ENCODE results near the gene HEG1. TPM values are rescaled to one million over a fixed set of nuclear protein-coding genes. Genes with fewer than 3 reads are reported as not detected.

HEG1 gene
- total and polyA plus RNA-seq, 2 of the 8 experiments (the other 6 are each of a cell fraction or from before 2014, with no cell fraction given), result 5.3 to 9.7 TPM

- H4K91ac ChIP-seq (replicated peaks; ENCODE audit: insufficient read length, low read length), result no peak overlapping the region
- H2BK20ac ChIP-seq (ENCODE audit: low read length), result no peak overlapping the region
- H2BK12ac ChIP-seq (ENCODE audit: low read depth, low read length), result no peak overlapping the region
- H3K79me1 ChIP-seq (ENCODE audit: low read depth, low read length), result no peaks in the 10 kb centered on the region
- H3K9ac ChIP-seq (replicated peaks in 1 of 4; ENCODE audit: extremely low read depth in 1 of 4, low read depth in 3 of 4, low read length in 3 of 4), result no peak overlapping the region
- FAIRE-seq, result peak; percentile 19
- no peak overlapping the region for H2BK120ac ChIP-seq (replicated peaks; ENCODE audit: low read depth, low read length)
- no peak overlapping the region for H3K27ac ChIP-seq (ENCODE audit: low read depth, low read length)
- H3K4me3 ChIP-seq (ENCODE audit: extremely low read depth in 1 of 4, insufficient read depth in 2 of 4, low read depth in 3 of 4, low read length in 4 of 4), result no peak overlapping the region
- ChIA-PET POLR2A (ENCODE audit: partially characterized antibody) (interaction anchor here (2.5 kb wide), 1 partner anchor 168 kb away, joined by 8 read pairs; no protein-coding TSS in a partner anchor), CTCF (ENCODE audit: partially characterized antibody) (interaction anchor here (0.6 to 10.5 kb wide), 23 partner anchors 9 to 507 kb away, joined by 3 to 126 read pairs (median 5); partner anchors contain the start of gene MUC13)
- H3K14ac ChIP-seq (ENCODE audit: insufficient read length), result no peak overlapping the region
- no peak overlapping the region for H2BK15ac ChIP-seq (ENCODE audit: low read length)
- 42% methylated on average over 4 of the region's 4 CpGs; no CpG with 5 or more reads in 1 of the 2 experiments for WGBS, 2 experiments (ENCODE audit: extremely low coverage in 1 of 2, insufficient coverage in 1 of 2, insufficient read length in 1 of 2, insufficient replicate concordance in 2 of 2, low coverage in 1 of 2, low lambda C conversion rate in 2 of 2, missing lambda C conversion rate in 1 of 2)
- no peaks in the 10 kb centered on the region for H3K4me1 ChIP-seq (replicated peaks in 1 of 4; ENCODE audit: control insufficient read depth in 3 of 4, insufficient read depth in 4 of 4, low read length in 3 of 4)
- no peak overlapping the region for H2AK5ac ChIP-seq (ENCODE audit: low read depth, low read length)
- H2BK5ac ChIP-seq (ENCODE audit: low read depth, low read length), result no peak overlapping the region
- H3K9me3 ChIP-seq (ENCODE audit: insufficient read depth in 2 of 2, low read depth in 1 of 2, low read length in 1 of 2), result no peaks in the 10 kb centered on the region
- no peak overlapping the region for H3K18ac ChIP-seq (ENCODE audit: extremely low read depth, low read length)
- no peak overlapping the region for H4K5ac ChIP-seq (ENCODE audit: insufficient read length, low read depth, low read length)
- H3K23me2 ChIP-seq (ENCODE audit: low read depth, low read length), result no peaks in the 10 kb centered on the region; the same call in 1 of the 2 replicates
- no peak overlapping the region for H3K4ac ChIP-seq (replicated peaks; ENCODE audit: insufficient read length, low read depth, low read length)
- no peaks in the 10 kb centered on the region for H4K20me1 ChIP-seq (replicated peaks in 1 of 2; ENCODE audit: control insufficient read depth in 1 of 2, insufficient read depth in 2 of 2, low read length in 2 of 2)
- H4K8ac ChIP-seq (ENCODE audit: extremely low read depth, insufficient read depth, low read length), result no peak overlapping the region
- H3K79me2 ChIP-seq (ENCODE audit: control insufficient read depth in 1 of 2, insufficient read depth in 2 of 2, low read length in 2 of 2), result no peaks in the 10 kb centered on the region
- H3K27me3 ChIP-seq (replicated peaks in 1 of 4; ENCODE audit: control insufficient read depth in 3 of 4, extremely low read depth in 1 of 4, insufficient read depth in 3 of 4, low read length in 3 of 4), result no peaks in the 10 kb centered on the region; a peak in 1 of 7 replicates
- no peak overlapping the region for H3K4me2 ChIP-seq (ENCODE audit: insufficient read depth in 1 of 2, low read depth in 2 of 2, low read length in 2 of 2)
- no peak overlapping the region for H3K56ac ChIP-seq (replicated peaks; ENCODE audit: insufficient read length, low read depth, low read length)
- H3K23ac ChIP-seq (ENCODE audit: insufficient read length), result no peak overlapping the region
- H3K36me3 ChIP-seq (ENCODE audit: control insufficient read depth in 2 of 4, insufficient read depth in 4 of 4, low read length in 3 of 4), result no peaks in the 10 kb centered on the region
- no peak overlapping the region for H2AFZ ChIP-seq (ENCODE audit: low read length)
- peak in 1 of 2 experiments; percentile 66 for DNase-seq (ENCODE audit: low read depth in 1 of 2, low spot score in 2 of 2)
These were observed 127.2 kb downstream of the HEG1 start for GRCh38 chr3:124928333-124929202.

Measured in H1 (cell line).